Measurements from ENCODE around the gene EHF.

Gene EHF

DNA sequence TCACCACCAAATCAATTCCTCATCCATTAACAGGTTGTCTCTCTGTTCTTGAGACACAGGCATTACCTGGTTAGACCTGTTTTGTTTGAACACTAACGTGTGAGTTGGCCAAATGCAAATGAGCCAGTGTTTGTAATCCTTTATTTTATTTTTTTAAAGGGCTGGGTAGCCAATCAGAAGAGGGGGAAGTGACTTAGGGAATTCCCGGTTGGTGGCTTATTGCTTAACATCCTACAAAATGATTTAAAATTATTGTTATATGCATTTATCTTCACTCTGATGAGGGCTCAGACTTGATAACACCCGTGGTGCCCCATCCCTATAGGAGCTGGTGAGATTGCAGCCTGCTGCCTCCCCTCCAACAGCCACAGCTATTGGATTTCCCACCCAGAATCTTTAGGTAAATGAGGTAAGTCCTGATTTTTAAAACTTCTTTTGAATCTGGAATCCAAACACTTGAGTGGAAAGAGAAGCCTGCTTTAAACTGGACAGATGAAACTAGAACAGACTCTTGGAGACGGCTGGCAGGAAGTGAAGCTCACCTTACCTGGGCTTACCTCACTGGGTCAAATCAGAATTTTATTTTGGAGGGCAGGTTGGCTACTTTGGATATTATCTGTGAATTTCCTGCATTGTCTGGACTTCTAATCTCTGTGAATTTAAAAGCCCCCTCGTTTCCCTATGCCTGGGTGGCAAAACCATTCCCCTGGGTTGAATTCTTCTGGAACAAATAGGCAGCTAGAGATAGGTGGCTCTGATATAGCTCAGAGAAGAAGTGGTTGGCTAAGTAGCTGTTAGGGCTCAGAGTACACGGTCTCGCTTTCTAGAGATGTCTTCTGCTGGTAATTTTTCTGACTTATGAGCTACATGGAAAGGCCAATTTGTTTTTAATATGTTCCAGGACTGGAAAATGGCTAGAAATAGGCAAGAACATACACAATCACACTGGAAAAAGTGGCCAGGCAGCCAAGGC lies at the start of gene EHF:
Gene EHF, plus strand, starts transcription at position 274 of the 973 bp plus-strand sequence. CDS start 21,538 bp downstream, outside the sequence.
- CTCF ChIA-PET, result interaction anchor here (1.5 kb wide), 2 partner anchors 27 to 35 kb away, joined by 3 to 4 read pairs; no protein-coding TSS in a partner anchor
- no peak for DNase-seq (ENCODE audit: low read depth, low spot score)
- TF ChIP-seq, protein P1, sequence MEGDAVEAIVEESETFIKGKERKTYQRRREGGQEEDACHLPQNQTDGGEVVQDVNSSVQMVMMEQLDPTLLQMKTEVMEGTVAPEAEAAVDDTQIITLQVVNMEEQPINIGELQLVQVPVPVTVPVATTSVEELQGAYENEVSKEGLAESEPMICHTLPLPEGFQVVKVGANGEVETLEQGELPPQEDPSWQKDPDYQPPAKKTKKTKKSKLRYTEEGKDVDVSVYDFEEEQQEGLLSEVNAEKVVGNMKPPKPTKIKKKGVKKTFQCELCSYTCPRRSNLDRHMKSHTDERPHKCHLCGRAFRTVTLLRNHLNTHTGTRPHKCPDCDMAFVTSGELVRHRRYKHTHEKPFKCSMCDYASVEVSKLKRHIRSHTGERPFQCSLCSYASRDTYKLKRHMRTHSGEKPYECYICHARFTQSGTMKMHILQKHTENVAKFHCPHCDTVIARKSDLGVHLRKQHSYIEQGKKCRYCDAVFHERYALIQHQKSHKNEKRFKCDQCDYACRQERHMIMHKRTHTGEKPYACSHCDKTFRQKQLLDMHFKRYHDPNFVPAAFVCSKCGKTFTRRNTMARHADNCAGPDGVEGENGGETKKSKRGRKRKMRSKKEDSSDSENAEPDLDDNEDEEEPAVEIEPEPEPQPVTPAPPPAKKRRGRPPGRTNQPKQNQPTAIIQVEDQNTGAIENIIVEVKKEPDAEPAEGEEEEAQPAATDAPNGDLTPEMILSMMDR (IDR thresholded peaks at IDR 0.05; ENCODE audit: insufficient read depth, low read length, missing control alignments), result no peak
- POLR2A ChIA-PET, result no interaction called here
- no peak within 1 kb of the TSS for H3K4me3 ChIP-seq (ENCODE audit: low read depth, low read length)

DNA sequence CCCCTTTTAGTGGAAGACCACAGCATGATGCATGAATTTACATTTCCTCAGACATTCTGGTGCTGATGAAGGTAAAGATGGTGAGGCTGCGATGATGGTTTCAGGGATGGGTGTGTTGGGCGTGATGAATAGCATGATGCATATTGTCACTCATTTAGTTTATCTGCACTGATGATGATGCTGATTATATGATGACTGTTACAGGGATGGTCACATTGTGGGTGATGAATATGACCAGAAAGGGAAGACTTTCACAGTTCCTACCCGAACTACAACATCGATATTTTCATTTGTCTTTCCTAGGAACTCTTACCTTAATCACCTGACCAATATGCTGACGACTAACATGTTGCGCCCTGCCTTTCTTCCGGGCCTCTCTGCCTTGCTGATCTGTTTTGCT lies 47.4 kb upstream of the EHF start:
- no peak for DNase-seq (ENCODE audit: low read depth, low spot score)
- H3K4me3 ChIP-seq (ENCODE audit: low read depth, low read length), result no peak overlapping the region
- ChIA-PET CTCF (interaction anchor here (1.7 kb wide), 1 partner anchor 13 kb away, joined by 6 read pairs; no protein-coding TSS in a partner anchor), POLR2A (no interaction called here)
- TF ChIP-seq, protein P1 (IDR thresholded peaks at IDR 0.05; ENCODE audit: insufficient read depth, low read length, missing control alignments), result no peak

DNA sequence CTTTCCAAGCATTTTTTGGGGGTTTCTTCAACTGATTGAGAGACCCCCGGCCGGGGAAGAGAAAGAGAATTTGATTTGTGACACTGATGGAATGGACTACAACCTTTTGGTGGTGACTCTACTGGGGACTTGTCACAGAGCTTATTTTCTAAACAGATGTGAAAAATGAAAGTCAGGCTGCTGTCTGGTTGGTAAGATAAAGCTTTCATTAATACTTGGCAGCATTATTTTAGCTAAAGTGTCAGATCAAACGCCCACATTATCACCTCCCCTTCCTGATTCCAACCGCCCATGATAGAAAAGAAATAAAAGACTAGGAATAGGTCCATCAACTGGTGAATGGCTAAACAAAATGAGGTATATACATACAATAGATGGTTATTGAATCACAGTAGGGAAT lies 45.6 kb upstream of the EHF start:
- CTCF ChIA-PET, result interaction anchor here (1.0 kb wide), 1 partner anchor 34 kb away, joined by 3 read pairs; no protein-coding TSS in a partner anchor
- no peak overlapping the region for H3K4me3 ChIP-seq (ENCODE audit: low read depth, low read length)
- DNase-seq (ENCODE audit: low read depth, low spot score), result no peak
- POLR2A ChIA-PET, result no interaction called here
- TF ChIP-seq, protein P1 (IDR thresholded peaks at IDR 0.05; ENCODE audit: insufficient read depth, low read length, missing control alignments), result no peak

DNA sequence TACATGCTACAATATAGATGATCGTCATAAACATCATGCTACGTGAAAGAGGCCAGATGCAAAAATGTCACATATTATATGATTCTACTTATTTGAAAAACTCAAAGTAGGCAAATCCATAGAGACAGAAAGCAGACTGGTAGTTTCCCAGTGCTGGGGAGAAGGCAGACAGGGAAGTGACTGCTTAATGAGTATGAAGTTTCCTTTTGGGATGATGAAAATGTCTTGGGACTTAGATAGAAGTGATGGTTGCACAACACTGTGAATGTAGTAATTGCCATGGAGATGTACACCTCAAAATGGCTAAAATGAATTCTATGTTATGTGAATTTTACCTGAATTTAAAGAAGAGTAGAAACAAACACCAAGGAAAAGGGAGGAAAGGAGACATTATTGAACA lies 45.2 kb upstream of the EHF start:
- ChIA-PET CTCF (interaction anchor here (1.0 kb wide), 1 partner anchor 34 kb away, joined by 3 read pairs; no protein-coding TSS in a partner anchor), POLR2A (no interaction called here)

DNA sequence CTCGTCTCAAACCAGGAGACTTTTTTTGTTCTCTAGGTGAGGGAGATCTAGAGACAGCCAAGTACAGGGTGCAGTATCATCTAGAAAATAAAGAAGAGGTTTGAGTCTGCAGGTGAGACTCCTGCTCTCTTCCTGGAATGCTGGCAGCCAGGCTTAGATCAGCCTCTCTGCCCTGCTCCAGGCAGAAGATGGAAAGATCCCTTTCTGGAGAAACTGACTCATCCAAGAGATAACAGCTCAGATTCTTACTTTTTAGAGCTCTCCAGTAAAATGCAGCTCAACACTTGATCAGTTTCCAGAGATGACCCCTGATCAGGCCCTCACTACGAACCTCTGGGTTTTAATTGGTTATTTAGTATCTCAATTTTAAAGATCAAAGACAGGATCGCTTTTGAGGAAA lies 44.6 kb upstream of the EHF start:
- H3K4me3 ChIP-seq (ENCODE audit: low read depth, low read length), result no peak overlapping the region
- ChIA-PET CTCF (no interaction called here), POLR2A (no interaction called here)
- TF ChIP-seq, protein P1 (IDR thresholded peaks at IDR 0.05; ENCODE audit: insufficient read depth, low read length, missing control alignments), result no peak
- no peak for DNase-seq (ENCODE audit: low read depth, low spot score)

More for the DNA sequence above, 45.2 kb upstream of the EHF start:
- DNase-seq (ENCODE audit: low read depth, low spot score), result no peak
- TF ChIP-seq, protein P1 (IDR thresholded peaks at IDR 0.05; ENCODE audit: insufficient read depth, low read length, missing control alignments), result no peak
- H3K4me3 ChIP-seq (ENCODE audit: low read depth, low read length), result no peak overlapping the region

DNA sequence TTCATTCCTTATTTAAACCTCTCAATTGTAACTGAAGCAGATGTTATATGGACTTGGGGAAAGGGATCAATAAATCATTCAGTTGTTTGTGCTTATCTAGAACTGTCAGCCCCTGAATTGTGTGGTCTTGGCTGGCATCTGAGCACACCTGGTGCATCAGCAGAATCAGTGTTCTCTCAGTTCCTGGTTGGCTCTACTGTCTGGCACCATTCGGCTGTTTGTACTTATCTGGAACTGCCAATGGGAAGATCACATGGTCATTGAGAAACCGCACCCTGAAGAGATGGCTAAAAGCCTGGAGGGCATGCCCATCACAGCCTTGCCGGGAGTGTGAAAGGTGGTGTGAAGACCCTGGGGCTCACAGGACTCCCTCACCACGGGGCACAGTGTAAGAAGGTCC lies 37.1 kb upstream of the EHF start:
- TF ChIP-seq, protein P1 (IDR thresholded peaks at IDR 0.05; ENCODE audit: insufficient read depth, low read length, missing control alignments), result no peak
- no peak for DNase-seq (ENCODE audit: low read depth, low spot score)
- no peak overlapping the region for H3K4me3 ChIP-seq (ENCODE audit: low read depth, low read length)
- ChIA-PET CTCF (interaction anchor here (0.8 to 14.0 kb wide), 5 partner anchors 18 to 808 kb away, joined by 3 to 360 read pairs (median 3); no protein-coding TSS in a partner anchor), POLR2A (no interaction called here)

Data from AG04449 (cell line).